Measurements from ENCODE around the gene FOXO1.

FOXO1 gene

DNA sequence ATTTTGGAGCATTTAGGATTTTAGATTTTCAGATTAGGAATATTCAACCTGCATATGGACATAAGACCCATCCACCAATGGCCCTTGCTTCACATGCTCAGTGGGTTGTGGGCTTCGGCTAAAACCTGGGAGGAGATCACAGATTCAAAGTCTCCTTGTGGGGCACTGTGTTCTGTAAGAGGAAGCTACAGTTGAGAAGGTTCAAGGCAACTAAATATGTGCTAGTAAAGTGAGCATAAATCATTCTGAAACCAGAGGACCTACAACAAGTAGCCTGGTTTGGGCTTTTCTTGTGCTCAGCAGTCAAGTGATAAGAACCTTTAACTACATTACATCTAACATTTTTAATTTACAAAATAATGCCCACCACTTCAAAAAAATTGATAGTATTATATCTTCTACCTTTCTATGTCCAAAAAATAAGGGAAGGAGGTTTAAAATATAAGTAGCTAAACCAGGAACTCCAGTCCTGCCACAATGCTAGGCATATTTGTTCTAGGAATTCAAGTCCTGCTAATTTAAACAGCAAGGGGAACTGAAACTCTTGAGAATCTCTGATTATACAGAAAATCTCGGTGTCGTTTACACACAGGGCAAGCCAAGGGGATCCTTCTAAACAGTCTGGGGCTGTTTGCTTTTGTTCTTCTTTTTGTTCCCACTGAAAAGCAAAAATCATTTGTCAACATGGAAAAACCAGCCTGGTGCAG is 36.6 kb downstream of the FOXO1 start:
- DNase-seq: no peak
- no peaks in the 10 kb centered on the region for H3K36me3 ChIP-seq
- H3K27ac ChIP-seq: no peak overlapping the region
- no peak overlapping the region for H3K4me3 ChIP-seq (ENCODE audit: low read depth, low read length)
- TF ChIP-seq, protein P1, sequence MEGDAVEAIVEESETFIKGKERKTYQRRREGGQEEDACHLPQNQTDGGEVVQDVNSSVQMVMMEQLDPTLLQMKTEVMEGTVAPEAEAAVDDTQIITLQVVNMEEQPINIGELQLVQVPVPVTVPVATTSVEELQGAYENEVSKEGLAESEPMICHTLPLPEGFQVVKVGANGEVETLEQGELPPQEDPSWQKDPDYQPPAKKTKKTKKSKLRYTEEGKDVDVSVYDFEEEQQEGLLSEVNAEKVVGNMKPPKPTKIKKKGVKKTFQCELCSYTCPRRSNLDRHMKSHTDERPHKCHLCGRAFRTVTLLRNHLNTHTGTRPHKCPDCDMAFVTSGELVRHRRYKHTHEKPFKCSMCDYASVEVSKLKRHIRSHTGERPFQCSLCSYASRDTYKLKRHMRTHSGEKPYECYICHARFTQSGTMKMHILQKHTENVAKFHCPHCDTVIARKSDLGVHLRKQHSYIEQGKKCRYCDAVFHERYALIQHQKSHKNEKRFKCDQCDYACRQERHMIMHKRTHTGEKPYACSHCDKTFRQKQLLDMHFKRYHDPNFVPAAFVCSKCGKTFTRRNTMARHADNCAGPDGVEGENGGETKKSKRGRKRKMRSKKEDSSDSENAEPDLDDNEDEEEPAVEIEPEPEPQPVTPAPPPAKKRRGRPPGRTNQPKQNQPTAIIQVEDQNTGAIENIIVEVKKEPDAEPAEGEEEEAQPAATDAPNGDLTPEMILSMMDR (IDR thresholded peaks at IDR 0.05; ENCODE audit: low read depth, low read length): no peak
- H3K27me3 ChIP-seq (ENCODE audit: insufficient read depth, low read depth, severe bottlenecking): no peaks in the 10 kb centered on the region
- H3K9me3 ChIP-seq (ENCODE audit: severe bottlenecking): no peaks in the 10 kb centered on the region

DNA sequence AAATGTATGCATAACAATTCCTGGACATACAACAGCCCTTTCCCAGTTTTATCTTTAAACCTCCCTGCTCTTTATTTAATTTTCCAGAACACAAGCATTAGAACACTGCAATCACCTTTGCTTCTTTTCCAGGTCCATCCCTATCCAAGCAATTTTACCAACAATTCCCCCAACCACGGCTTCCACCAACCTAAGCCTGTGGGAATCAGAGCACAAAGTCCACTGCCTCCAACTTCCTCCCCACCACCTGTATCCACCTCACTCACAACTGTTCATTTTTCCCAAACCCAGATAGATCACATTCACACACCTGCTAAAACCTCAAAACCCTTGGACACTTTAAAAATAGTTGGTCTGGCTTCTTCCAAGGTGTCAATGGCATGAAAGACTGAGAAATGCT is 39.5 kb downstream of the FOXO1 start:
- Histone ChIP-seq H3K27me3 (ENCODE audit: insufficient read depth, low read depth, severe bottlenecking) (no peaks in the 10 kb centered on the region), H3K36me3 (no peaks in the 10 kb centered on the region), H3K27ac (no peak overlapping the region), H3K9me3 (ENCODE audit: severe bottlenecking) (no peaks in the 10 kb centered on the region), H3K4me3 (ENCODE audit: low read depth, low read length) (no peak overlapping the region)
- TF ChIP-seq, protein P1 (IDR thresholded peaks at IDR 0.05; ENCODE audit: low read depth, low read length): no peak
- no peak for DNase-seq

DNA sequence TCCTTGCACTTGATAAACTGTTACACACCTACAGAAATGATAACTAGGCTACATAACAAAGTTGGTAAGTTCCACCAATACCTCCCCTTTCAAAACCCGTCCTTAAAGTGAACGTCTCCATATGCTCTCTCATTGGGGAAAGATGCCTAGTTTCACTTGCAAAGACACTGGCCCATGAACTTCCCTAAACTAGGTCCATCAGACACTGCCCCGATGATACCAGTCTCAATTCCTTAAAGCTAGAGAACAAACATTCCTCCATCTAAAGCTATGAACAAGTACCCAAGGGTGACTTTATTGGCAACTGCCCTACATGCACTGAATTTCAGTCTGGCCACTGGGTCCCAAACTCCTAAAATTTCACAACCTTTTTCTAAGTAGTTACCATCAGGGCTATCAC is 39.9 kb downstream of the FOXO1 start:
- Histone ChIP-seq H3K27me3 (ENCODE audit: insufficient read depth, low read depth, severe bottlenecking) (no peaks in the 10 kb centered on the region), H3K27ac (no peak overlapping the region), H3K36me3 (no peaks in the 10 kb centered on the region), H3K4me3 (ENCODE audit: low read depth, low read length) (no peak overlapping the region), H3K9me3 (ENCODE audit: severe bottlenecking) (no peaks in the 10 kb centered on the region)
- TF ChIP-seq, protein P1 (IDR thresholded peaks at IDR 0.05; ENCODE audit: low read depth, low read length): no peak
- no peak for DNase-seq

DNA sequence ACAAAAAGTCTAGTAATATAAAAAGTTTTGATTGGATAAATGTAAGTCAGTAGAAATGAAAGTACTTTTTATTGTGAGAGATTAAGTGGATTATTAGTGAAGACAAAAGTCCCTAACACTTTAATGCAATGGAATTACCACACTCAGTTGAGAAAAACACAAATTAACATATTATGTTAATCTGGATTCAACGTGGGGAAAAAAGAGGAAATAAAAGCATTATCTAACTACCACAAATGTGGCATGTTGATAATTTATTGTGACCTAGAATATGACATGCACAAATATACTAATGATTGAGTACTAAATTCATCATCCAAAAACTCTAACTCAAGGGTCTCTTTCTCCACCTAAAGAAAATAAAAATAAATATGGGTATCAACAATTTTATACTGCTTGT is 41.5 kb downstream of the FOXO1 start:
- H3K36me3 ChIP-seq: no peaks in the 10 kb centered on the region

DNA sequence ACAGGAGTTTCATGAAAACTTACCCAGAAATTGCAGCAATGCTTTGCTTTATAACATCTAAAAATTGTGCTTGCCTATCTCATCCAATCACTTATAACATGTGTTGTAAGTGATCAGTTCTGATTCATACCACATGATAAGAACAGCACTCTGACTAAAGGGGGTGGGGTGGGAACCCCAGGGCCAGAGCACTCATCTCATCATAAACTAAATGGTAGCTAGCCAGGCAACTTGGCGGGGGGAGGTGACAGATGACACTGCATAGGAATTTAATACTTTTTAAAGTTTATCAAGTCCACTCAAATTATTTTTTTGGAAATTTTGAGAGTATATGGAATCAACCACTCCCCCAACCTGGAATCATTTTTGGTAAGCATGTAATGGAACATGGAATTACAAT is 42.1 kb downstream of the FOXO1 start:
- Histone ChIP-seq H3K36me3 (no peaks in the 10 kb centered on the region), H3K9me3 (ENCODE audit: severe bottlenecking) (no peaks in the 10 kb centered on the region), H3K27me3 (ENCODE audit: insufficient read depth, low read depth, severe bottlenecking) (no peaks in the 10 kb centered on the region), H3K27ac (no peak overlapping the region), H3K4me3 (ENCODE audit: low read depth, low read length) (no peak overlapping the region)
- TF ChIP-seq, protein P1 (IDR thresholded peaks at IDR 0.05; ENCODE audit: low read depth, low read length): no peak
- no peak for DNase-seq

More for the DNA sequence above, 41.5 kb downstream of the FOXO1 start:
- Histone ChIP-seq H3K27ac (no peak overlapping the region), H3K4me3 (ENCODE audit: low read depth, low read length) (no peak overlapping the region), H3K9me3 (ENCODE audit: severe bottlenecking) (no peaks in the 10 kb centered on the region), H3K27me3 (ENCODE audit: insufficient read depth, low read depth, severe bottlenecking) (no peaks in the 10 kb centered on the region)
- TF ChIP-seq, protein P1 (IDR thresholded peaks at IDR 0.05; ENCODE audit: low read depth, low read length): no peak
- DNase-seq: no peak

DNA sequence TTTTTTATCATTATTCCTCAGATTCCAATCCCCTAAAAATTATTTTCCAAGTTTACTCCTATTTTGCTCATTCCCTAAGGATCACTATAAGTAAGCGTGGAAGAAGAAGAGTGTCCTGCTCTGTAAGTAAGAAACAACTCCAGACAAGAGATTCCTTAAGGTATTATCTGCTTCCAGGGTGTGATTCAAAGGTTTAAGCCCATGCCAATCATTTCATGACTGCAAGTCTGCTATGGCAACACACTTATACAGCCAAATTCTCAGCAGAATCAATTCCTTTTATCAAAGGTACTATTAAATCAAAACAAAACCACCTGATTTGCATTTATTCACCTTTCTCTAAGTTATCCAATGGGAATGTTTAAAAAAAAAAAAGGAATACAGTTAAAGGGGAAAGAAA is 43.7 kb downstream of the FOXO1 start:
- Histone ChIP-seq H3K36me3 (no peaks in the 10 kb centered on the region), H3K27ac (no peak overlapping the region)

More for the DNA sequence above, 43.7 kb downstream of the FOXO1 start:
- no peaks in the 10 kb centered on the region for H3K9me3 ChIP-seq (ENCODE audit: severe bottlenecking)
- no peak for DNase-seq
- no peak overlapping the region for H3K4me3 ChIP-seq (ENCODE audit: low read depth, low read length)
- TF ChIP-seq, protein P1 (IDR thresholded peaks at IDR 0.05; ENCODE audit: low read depth, low read length): no peak
- no peaks in the 10 kb centered on the region for H3K27me3 ChIP-seq (ENCODE audit: insufficient read depth, low read depth, severe bottlenecking)
